Right lobe of liver (tissue), 6 donors: ENCODE data around the gene TNNT3. TPM values are rescaled to one million over a fixed set of nuclear protein-coding genes. Genes with fewer than 3 reads are reported as not detected.

Source experiments
- ATAC-seq, 4 donors: fragments of 200-7000 bp; cut with Tn5 transposase; one replicate each; pipeline ENCODE4 v1.9.1; 2020; ENCODE audit warnings: mild to moderate bottlenecking in 4 of 4, moderate library complexity in 4 of 4
- DNase-seq, 3 donors: peaks; one replicate each; pipeline ENCODE4 v3.0.0-alpha.2; 2020
- H3K27ac ChIP-seq, 3 donors: fragments of 200-600 bp; one replicate each; pipeline ENCODE4 v1.8.0; 2022
- H3K27me3 ChIP-seq, 2 donors: fragments of 200-600 bp; one replicate each; pipeline ENCODE4 v1.8.0; 2022
- H3K36me3 ChIP-seq, 4 donors: fragments of 200-600 bp; sonication (generic) in 1 of 4; one replicate each; pipeline versions ENCODE4 v1.5.1 to v1.8.0; 2017 to 2022; ENCODE audit warnings: control low read depth in 1 of 4
- H3K4me1 ChIP-seq, 4 donors: fragments of 200-600 bp; sonication (generic) in 1 of 4; one replicate each; pipeline versions ENCODE4 v1.5.1 to v1.8.0; 2017 to 2022; ENCODE audit warnings: control low read depth in 1 of 4
- H3K4me3 ChIP-seq, 3 donors: fragments of 200-600 bp; one replicate each; pipeline ENCODE4 v1.8.0; 2022
- H3K9me3 ChIP-seq, 4 donors: fragments of 200-600 bp; sonication (generic) in 1 of 4; one replicate each; pipeline versions ENCODE4 v1.5.1 to v1.8.0; 2017 to 2022; ENCODE audit warnings: control low read depth in 1 of 4
- POLR2A ChIP-seq: fragments of 450-650 bp; IDR thresholded peaks from one replicate; pipeline ENCODE4 v1.6.1; 2017; ENCODE audit warnings: antibody characterized with exemption, mild to moderate bottlenecking
- WGBS: methylation state at CpG from one replicate; pipeline ENCODE4 v1.1.6; 2018; ENCODE audit warnings: low coverage, low lambda C conversion rate; ENCODE audit not compliant: insufficient coverage; ENCODE audit errors: missing lambda C conversion rate; 5-methylcytosine and 5-hydroxymethylcytosine counted together
- intact Hi-C, 2 donors: fragments of 100-400 bp; cut with DNase I; formaldehyde crosslinking; loops; one replicate each; pipeline versions ENCODE4 v1.11.2 to v1.14.1; 2022
- total RNA-seq, 6 experiments: library from RNA; depleted of rRNA in 2 of 6; stranded (reverse); fragments of >200 nt in 2 of 6; fragmentation: NEBNext Ultra II Directional in 3 of 6; extraction: Animal tissue kit (Norgen Biotek cat#: 25700) in 3 of 6; gene quantifications; one replicate each; pipeline versions ENCODE4 v1.1.0 to v1.2.4, GENCODE V29; 2016 to 2023
- TF ChIP-seq, protein P1 (sequence below), 4 donors: fragments of 200-600 bp in 3 of 4; fragments of 450-650 bp in 1 of 4; IDR thresholded peaks; one replicate each; pipeline versions ENCODE4 v1.5.1 to v1.8.0; 2016 to 2022; ENCODE audit warnings: antibody characterized with exemption in 4 of 4, mild to moderate bottlenecking in 2 of 4
- donor health status: DM: no; HTN: yes; CAD: no.
- donor health status: DM: no; HTN: no; CAD: no.
- donor health status: DM: no; HTN: no; CAD: no.
- donor health status: DM: no; HTN: yes; CAD: no.
- donor health status: DM: no; HTN: yes; CAD: no.

TNNT3 gene
- total RNA-seq, 6 experiments from 2014 or later = 0.44 to 2.2 TPM; not detected in 4

DNA sequence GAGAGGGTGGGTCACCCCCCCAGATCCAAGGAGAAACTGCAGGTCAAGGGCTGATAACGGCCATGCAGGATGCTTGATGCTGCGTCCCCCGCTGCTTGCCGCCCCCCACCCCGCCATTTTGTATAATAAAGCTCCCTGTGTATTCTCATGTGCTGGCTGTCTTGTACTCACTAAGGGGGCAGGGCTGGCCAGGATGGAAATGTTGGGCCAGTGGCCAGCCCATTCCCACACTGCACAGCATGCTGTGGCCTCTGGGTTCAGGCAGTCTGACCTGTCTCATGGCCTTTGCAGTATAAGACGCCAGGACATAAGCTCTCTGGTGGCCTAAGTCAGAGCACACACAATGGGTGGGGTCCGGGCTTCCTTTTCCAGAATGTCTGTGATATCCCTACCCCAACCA, 27.4 kb upstream of the TNNT3 start:
- no peaks in the 10 kb centered on the region for H3K4me1 ChIP-seq
- no peaks in the 10 kb centered on the region for H3K36me3 ChIP-seq
- H3K27me3 ChIP-seq = no peaks in the 10 kb centered on the region
- H3K9me3 ChIP-seq = no peaks in the 10 kb centered on the region
- no peak for ATAC-seq
- DNase-seq = peak in 1 of 3 donors; percentile 35
- no peak overlapping the region for H3K27ac ChIP-seq
- intact Hi-C loops = loop anchor here in 1 of 2 donors (10.0 kb wide), 1 partner anchor 53 kb away; the partner anchor contains the start of gene MRPL23
- TF ChIP-seq, protein P1, sequence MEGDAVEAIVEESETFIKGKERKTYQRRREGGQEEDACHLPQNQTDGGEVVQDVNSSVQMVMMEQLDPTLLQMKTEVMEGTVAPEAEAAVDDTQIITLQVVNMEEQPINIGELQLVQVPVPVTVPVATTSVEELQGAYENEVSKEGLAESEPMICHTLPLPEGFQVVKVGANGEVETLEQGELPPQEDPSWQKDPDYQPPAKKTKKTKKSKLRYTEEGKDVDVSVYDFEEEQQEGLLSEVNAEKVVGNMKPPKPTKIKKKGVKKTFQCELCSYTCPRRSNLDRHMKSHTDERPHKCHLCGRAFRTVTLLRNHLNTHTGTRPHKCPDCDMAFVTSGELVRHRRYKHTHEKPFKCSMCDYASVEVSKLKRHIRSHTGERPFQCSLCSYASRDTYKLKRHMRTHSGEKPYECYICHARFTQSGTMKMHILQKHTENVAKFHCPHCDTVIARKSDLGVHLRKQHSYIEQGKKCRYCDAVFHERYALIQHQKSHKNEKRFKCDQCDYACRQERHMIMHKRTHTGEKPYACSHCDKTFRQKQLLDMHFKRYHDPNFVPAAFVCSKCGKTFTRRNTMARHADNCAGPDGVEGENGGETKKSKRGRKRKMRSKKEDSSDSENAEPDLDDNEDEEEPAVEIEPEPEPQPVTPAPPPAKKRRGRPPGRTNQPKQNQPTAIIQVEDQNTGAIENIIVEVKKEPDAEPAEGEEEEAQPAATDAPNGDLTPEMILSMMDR (IDR thresholded peaks at IDR 0.05) = no peak
- TF ChIP-seq POLR2A = no peak
- no CpG with 5 or more reads among the region's 7 CpGs for WGBS
- no peak overlapping the region for H3K4me3 ChIP-seq

DNA sequence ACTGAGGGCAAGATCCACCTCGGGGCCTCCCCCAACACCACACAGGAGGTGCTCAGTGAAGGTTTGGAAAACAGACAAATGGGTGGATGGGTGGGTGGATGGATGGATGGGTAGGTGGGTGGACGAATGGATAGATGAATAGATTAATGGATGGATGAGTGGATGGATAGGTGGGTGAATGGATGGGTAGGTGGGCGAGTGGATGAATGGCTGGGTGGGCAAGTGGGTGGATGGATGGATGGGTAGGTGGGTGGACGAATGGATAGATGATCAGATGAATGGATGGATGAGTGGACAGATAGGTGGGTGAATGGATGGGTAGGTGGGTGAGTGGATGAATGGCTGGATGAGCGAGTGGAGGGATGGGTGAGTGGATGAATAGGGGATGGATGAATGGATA, 26.9 kb upstream of the TNNT3 start:
- Histone ChIP-seq H3K4me3 (no peak overlapping the region), H3K9me3 (no peaks in the 10 kb centered on the region), H3K36me3 (no peaks in the 10 kb centered on the region), H3K4me1 (no peaks in the 10 kb centered on the region), H3K27me3 (no peaks in the 10 kb centered on the region), H3K27ac (no peak overlapping the region)
- no peak for ATAC-seq
- TF ChIP-seq, protein P1 (IDR thresholded peaks at IDR 0.05) = no peak
- TF ChIP-seq POLR2A = no peak
- DNase-seq = no peak
- intact Hi-C loops = loop anchor here in 1 of 2 donors (10.0 kb wide), 1 partner anchor 52 kb away; the partner anchor contains the start of gene MRPL23
- whole genome bisulfite sequencing = 47% methylated on average over 5 of the region's 5 CpGs

GRCh38 chr11:1893581-1894359, 25.7 kb upstream of the TNNT3 start:
- DNase-seq (peak in 1 of 3 donors; percentile 34), ATAC-seq (no peak)
- WGBS = 69% methylated on average over 3 of the region's 5 CpGs
- Histone ChIP-seq H3K27ac (no peak overlapping the region), H3K27me3 (no peaks in the 10 kb centered on the region), H3K9me3 (no peaks in the 10 kb centered on the region), H3K36me3 (no peaks in the 10 kb centered on the region), H3K4me3 (no peak overlapping the region), H3K4me1 (no peaks in the 10 kb centered on the region)
- TF ChIP-seq POLR2A = no peak
- TF ChIP-seq, protein P1 (IDR thresholded peaks at IDR 0.05) = no peak
- intact Hi-C loops = loop anchor here (1.0 to 10.0 kb wide), 2 partner anchors 23 to 51 kb away; partner anchors contain the start of gene MRPL23 (in 1 of the 2)

DNA sequence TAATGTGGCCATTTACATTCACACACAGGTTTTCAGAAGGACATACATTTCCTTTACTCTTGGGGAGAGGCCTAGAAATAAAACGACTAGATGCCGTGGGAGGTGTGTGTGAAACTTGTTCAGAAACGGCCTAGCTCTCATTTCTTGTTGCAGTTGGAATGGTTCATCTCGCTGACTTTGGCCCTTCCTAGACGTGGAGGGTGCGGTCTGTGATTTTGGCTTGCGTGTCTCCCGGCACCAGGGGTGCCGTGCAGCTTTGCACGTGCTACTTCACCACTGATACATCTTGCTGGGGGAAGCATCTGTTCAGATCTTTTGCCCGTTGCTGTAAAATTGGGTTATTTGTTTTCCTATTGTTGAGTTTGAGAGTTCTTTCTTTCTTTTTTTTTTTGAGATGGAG, 24.7 kb upstream of the TNNT3 start:
- H3K9me3 ChIP-seq = no peaks in the 10 kb centered on the region
- ATAC-seq (no peak), DNase-seq (peak in 1 of 3 donors; percentile 19)
- H3K4me3 ChIP-seq = no peak overlapping the region
- intact Hi-C loops = loop anchor here (5.0 to 10.0 kb wide), 2 partner anchors 48 to 50 kb away; partner anchors contain the start of gene MRPL23 (in 1 of the 2)
- TF ChIP-seq POLR2A = no peak
- TF ChIP-seq, protein P1 (IDR thresholded peaks at IDR 0.05) = no peak
- WGBS = 84% methylated on average over 8 of the region's 11 CpGs
- H3K27me3 ChIP-seq = no peaks in the 10 kb centered on the region
- no peaks in the 10 kb centered on the region for H3K36me3 ChIP-seq
- peaks cover 0 to 8% (median 0%) of the 10 kb centered on the region in 4 donors for H3K4me1 ChIP-seq
- H3K27ac ChIP-seq = no peak overlapping the region
